ENCODE measurements around the gene C6orf89. TPM values are rescaled to one million over a fixed set of nuclear protein-coding genes. Genes with fewer than 3 reads are reported as not detected.

C6orf89 gene
- total and polyA plus RNA-seq, 2 of the 8 experiments (the other 6 are each of a cell fraction or from before 2014, with no cell fraction given), result 4.6 to 12.3 TPM

DNA sequence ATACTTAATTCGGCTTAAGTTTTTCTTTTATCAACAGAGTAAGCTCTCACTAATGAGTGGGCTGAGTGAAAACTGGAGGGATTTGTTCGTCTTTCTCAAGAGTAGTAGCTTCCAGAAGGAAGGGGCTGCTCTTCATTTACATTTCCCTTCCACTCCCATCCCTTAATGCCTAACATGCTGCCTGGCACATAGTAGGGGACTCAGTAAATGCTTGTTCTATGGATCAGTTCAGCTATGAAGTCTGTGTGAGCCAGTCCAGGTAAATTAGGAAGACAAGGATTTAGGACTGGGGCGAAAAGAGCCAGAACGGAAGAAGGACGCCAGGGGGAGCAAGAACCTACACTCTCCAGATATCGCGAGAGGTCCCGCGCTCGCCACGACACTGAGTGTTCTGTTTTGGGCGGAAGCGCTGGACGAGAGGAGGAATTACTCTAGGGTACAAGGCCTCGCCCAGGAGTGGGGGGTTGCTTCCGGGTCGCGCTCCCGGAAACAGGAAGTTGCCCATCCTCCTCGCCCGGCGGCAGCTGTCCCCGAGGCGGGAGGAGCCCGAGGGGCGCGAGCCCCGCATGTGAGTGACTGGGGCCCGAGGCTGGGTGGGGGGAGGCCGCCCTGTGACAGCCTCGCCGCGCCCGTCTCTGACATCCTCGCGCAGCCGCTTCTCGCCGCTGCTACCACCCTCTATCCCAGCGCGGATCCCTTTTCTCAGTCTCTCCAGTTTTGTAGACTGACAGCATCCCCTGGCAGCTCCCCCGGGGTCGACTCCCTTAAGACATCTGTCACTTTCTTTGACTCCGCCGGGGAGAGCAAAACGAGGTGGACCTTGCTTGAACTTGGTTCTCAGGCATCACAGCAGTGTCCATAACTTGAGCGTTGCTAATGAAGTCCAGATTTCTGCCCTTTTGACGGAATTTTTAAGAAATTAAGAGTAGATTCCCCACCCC, at the start of gene C6orf89 (continued):
- TF ChIP-seq KDM1A (IDR thresholded peaks at IDR 0.05; ENCODE audit: borderline replicate concordance, low read length) (no peak), SIN3A (conservative IDR thresholded peaks at IDR 0.05 in 1 of 2, IDR thresholded peaks at IDR 0.05 in 1 of 2; ENCODE audit: low read depth in 1 of 2, low read length in 2 of 2) (peak; percentile 89 to 97; a peak in 2 of 4 replicates), SP1 (IDR thresholded peaks at IDR 0.05; ENCODE audit: low read depth, low read length) (no peak), CBX8 (IDR thresholded peaks at IDR 0.05; ENCODE audit: borderline replicate concordance, low read depth, low read length) (no peak), E2F6 (IDR thresholded peaks at IDR 0.05) (peak; percentile 35; the same call in 1 of the 2 replicates), POLR2A (IDR thresholded peaks at IDR 0.05; ENCODE audit: control extremely low read depth in 1 of 2, low read depth in 2 of 2, low read length in 2 of 2) (no peak), TAF7 (optimal IDR thresholded peaks at IDR 0.05; ENCODE audit: borderline replicate concordance, low read depth, low read length) (no peak), BCL11A (IDR thresholded peaks at IDR 0.05; ENCODE audit: low read depth in 2 of 2, low read length in 2 of 2) (no peak), JUN (IDR thresholded peaks at IDR 0.05; ENCODE audit: low read depth, low read length) (no peak), EGR1 (IDR thresholded peaks at IDR 0.05; ENCODE audit: borderline replicate concordance, low read depth, low read length) (peak; percentile 93; the same call in 1 of the 2 replicates), JUND (IDR thresholded peaks at IDR 0.05; ENCODE audit: low read length) (no peak), EP300 (IDR thresholded peaks at IDR 0.05; ENCODE audit: borderline replicate concordance in 1 of 2, low read depth in 2 of 2, low read length in 2 of 2) (0 out of 3 replicates have a peak, but pooled peaks of 1 of the 2 experiments have one; percentile 10), RFX5 (IDR thresholded peaks at IDR 0.05; ENCODE audit: borderline replicate concordance, low read depth, low read length) (no peak), SIX5 (IDR thresholded peaks at IDR 0.05; ENCODE audit: low read depth, low read length) (no peak), CREB1 (IDR thresholded peaks at IDR 0.05) (peak; percentile 51; the same call in 1 of the 2 replicates)
